IMR-90 (cell line): Measurements from ENCODE around the gene RAB12. TPM values are rescaled to one million over a fixed set of nuclear protein-coding genes. Genes with fewer than 3 reads are reported as not detected.

ENCODE experiments used
- ATAC-seq: fragments of 200-7000 bp; cut with Tn5 transposase; 2 replicates; pipeline ENCODE4 v1.9.1; 2020; ENCODE audit warnings: low read depth, mild to moderate bottlenecking, moderate library complexity
- BruUV-seq: library from RNA; stranded (reverse); fragments of 400-500 nt; replicated peaks from 2 replicates; lab custom pipeline; 2021; lab: Mats Ljungman, UMichigan
- CTCF ChIA-PET: fragments of 300-600 bp; formaldehyde crosslinking; extraction: SDS; loops from one replicate; lab custom pipeline; 2021; ENCODE audit warnings: antibody characterized with exemption; lab: Yijun Ruan, JAX
- POLR2A ChIA-PET: fragments of 300-600 bp; sonication (Branson Sonifier 250); formaldehyde crosslinking; loops from one replicate; lab custom pipeline; 2022; ENCODE audit warnings: antibody characterized with exemption; ENCODE audit not compliant: unreplicated experiment; lab: Charles Lee
- DNase-seq: peaks from one replicate; pipeline ENCODE4 v3.0.0; 2013
- H2AFZ ChIP-seq: replicated peaks from 2 replicates; pipeline ENCODE3; 2013; ENCODE audit warnings: low read length, mild to moderate bottlenecking; ENCODE audit not compliant: poor library complexity
- H2AK5ac ChIP-seq: 2 replicates; pipeline ENCODE4 v1.6.1; 2013; ENCODE audit warnings: low read depth, low read length, inconsistent platforms
- H2AK9ac ChIP-seq: replicated peaks from 2 replicates; pipeline ENCODE3; 2013; ENCODE audit warnings: mild to moderate bottlenecking, low read depth, low read length, moderate library complexity; ENCODE audit not compliant: poor library complexity
- H2BK120ac ChIP-seq: 2 replicates; pipeline ENCODE4 v1.6.1; 2013; ENCODE audit warnings: low read depth, low read length, inconsistent platforms
- H2BK15ac ChIP-seq: 3 replicates; pipeline ENCODE4 v1.6.1; 2013; ENCODE audit warnings: low read depth, low read length, inconsistent platforms
- H2BK20ac ChIP-seq: 2 replicates; pipeline ENCODE4 v1.6.1; 2013; ENCODE audit warnings: low read depth, mild to moderate bottlenecking, inconsistent platforms, low read length, moderate library complexity
- H2BK5ac ChIP-seq: 2 replicates; pipeline ENCODE4 v1.6.1; 2013; ENCODE audit warnings: mild to moderate bottlenecking, low read depth, low read length, inconsistent platforms; ENCODE audit not compliant: poor library complexity, severe bottlenecking
- H3K14ac ChIP-seq: replicated peaks from 2 replicates; pipeline ENCODE4 v1.6.1; 2013; ENCODE audit warnings: low read depth, low read length, inconsistent platforms
- H3K18ac ChIP-seq: 2 replicates; pipeline ENCODE4 v1.6.1; 2013; ENCODE audit warnings: low read depth, low read length, control low read depth
- H3K23ac ChIP-seq: 2 replicates; pipeline ENCODE4 v1.6.1; 2013; ENCODE audit warnings: low read depth, low read length, inconsistent platforms
- H3K27ac ChIP-seq: 2 replicates; pipeline ENCODE4 v1.5.1; 2013; ENCODE audit warnings: mild to moderate bottlenecking, control low read depth, low read length; ENCODE audit not compliant: insufficient read depth
- H3K27me3 ChIP-seq: 2 replicates; pipeline ENCODE4 v1.6.1; 2013; ENCODE audit warnings: low read length; ENCODE audit not compliant: control insufficient read depth, insufficient read depth
- H3K36me3 ChIP-seq: 2 replicates; pipeline ENCODE4 v1.6.1; 2013; ENCODE audit warnings: low read length, mixed read lengths; ENCODE audit not compliant: control insufficient read depth, insufficient read depth
- H3K4ac ChIP-seq: 2 replicates; pipeline ENCODE4 v1.6.1; 2013; ENCODE audit warnings: low read depth, low read length, inconsistent platforms
- H3K4me1 ChIP-seq: 2 replicates; pipeline ENCODE4 v1.6.1; 2013; ENCODE audit warnings: low read length, mixed read lengths; ENCODE audit not compliant: control insufficient read depth, insufficient read depth
- H3K4me2 ChIP-seq: 2 replicates; pipeline ENCODE4 v1.6.1; 2013; ENCODE audit warnings: low read depth, mild to moderate bottlenecking, control low read depth, low read length, moderate library complexity
- H3K4me3 ChIP-seq: 2 replicates; pipeline ENCODE4 v1.5.1; 2013; ENCODE audit warnings: low read depth, mild to moderate bottlenecking, control low read depth, low read length, moderate library complexity; ENCODE audit not compliant: insufficient read depth
- H3K56ac ChIP-seq: 2 replicates; pipeline ENCODE4 v1.6.1; 2013; ENCODE audit warnings: low read length, inconsistent platforms; ENCODE audit not compliant: insufficient read depth; ENCODE audit errors: extremely low read depth
- H3K79me1 ChIP-seq, 2 experiments: 2 replicates each; pipeline ENCODE4 v1.6.1; 2013; ENCODE audit warnings: low read length in 2 of 2, inconsistent platforms in 1 of 2, low read depth in 1 of 2
- H3K9ac ChIP-seq: 2 replicates; pipeline ENCODE4 v1.6.1; 2013; ENCODE audit warnings: low read depth, low read length, control low read depth
- H3K9me1 ChIP-seq: 2 replicates; pipeline ENCODE4 v1.6.1; 2013; ENCODE audit warnings: low read length, inconsistent platforms; ENCODE audit not compliant: insufficient read depth
- H3K9me3 ChIP-seq: 2 replicates; pipeline ENCODE4 v1.6.1; 2013; ENCODE audit warnings: low read length; ENCODE audit not compliant: control insufficient read depth, insufficient read depth
- H4K20me1 ChIP-seq: 2 replicates; pipeline ENCODE4 v1.6.1; 2013; ENCODE audit warnings: low read length, inconsistent platforms; ENCODE audit not compliant: insufficient read depth
- H4K5ac ChIP-seq: 2 replicates; pipeline ENCODE4 v1.6.1; 2013; ENCODE audit warnings: mild to moderate bottlenecking, low read depth, low read length, control low read depth
- H4K8ac ChIP-seq, 2 experiments: 2 replicates each; pipeline ENCODE4 v1.6.1; 2013; ENCODE audit warnings: low read depth in 2 of 2, low read length in 2 of 2, control low read depth in 1 of 2, inconsistent platforms in 1 of 2
- H4K91ac ChIP-seq: 2 replicates; pipeline ENCODE4 v1.6.1; 2013; ENCODE audit warnings: low read depth, low read length, inconsistent platforms; ENCODE audit not compliant: insufficient read depth
- BHLHE40 ChIP-seq: fragments of 150-350 bp; IDR thresholded peaks from 2 replicates; pipeline ENCODE4 v1.6.1; 2016; ENCODE audit warnings: mild to moderate bottlenecking, low read depth, low read length
- CEBPB ChIP-seq: IDR thresholded peaks from 2 replicates; pipeline ENCODE4 v1.6.1; 2012; ENCODE audit warnings: low read depth, low read length, improper control_type of control experiment
- CHD1 ChIP-seq: IDR thresholded peaks from 2 replicates; pipeline ENCODE4 v1.6.1; 2012; ENCODE audit warnings: low read depth, low read length, improper control_type of control experiment
- ELK1 ChIP-seq: fragments of 150-350 bp; IDR thresholded peaks from 2 replicates; pipeline ENCODE4 v1.6.1; 2016; ENCODE audit warnings: low read depth, mild to moderate bottlenecking, low read length, moderate library complexity, borderline replicate concordance
- FOS ChIP-seq: fragments of 150-350 bp; IDR thresholded peaks from 2 replicates; pipeline ENCODE4 v1.6.1; 2016; ENCODE audit warnings: low read depth, low read length
- MAFK ChIP-seq: IDR thresholded peaks from 2 replicates; pipeline ENCODE4 v1.6.1; 2012; ENCODE audit warnings: low read depth, low read length, improper control_type of control experiment
- MAZ ChIP-seq: IDR thresholded peaks from 2 replicates; pipeline ENCODE4 v1.6.1; 2012; ENCODE audit warnings: low read depth, mild to moderate bottlenecking, low read length, improper control_type of control experiment, moderate library complexity, borderline replicate concordance
- MXI1 ChIP-seq: IDR thresholded peaks from 2 replicates; pipeline ENCODE4 v1.6.1; 2012; ENCODE audit warnings: low read depth, mild to moderate bottlenecking, low read length, moderate library complexity, borderline replicate concordance
- NFE2L2 ChIP-seq: fragments of 150-350 bp; IDR thresholded peaks from 2 replicates; pipeline ENCODE4 v1.6.1; 2016; ENCODE audit warnings: low read depth, mild to moderate bottlenecking, low read length
- POLR2A ChIP-seq: IDR thresholded peaks from 2 replicates; pipeline ENCODE4 v1.6.1; 2012; ENCODE audit warnings: mild to moderate bottlenecking, low read depth, low read length
- RAD21 ChIP-seq: IDR thresholded peaks from 2 replicates; pipeline ENCODE4 v1.6.1; 2012; ENCODE audit warnings: low read length, improper control_type of control experiment
- RCOR1 ChIP-seq: IDR thresholded peaks from 2 replicates; pipeline ENCODE4 v1.6.1; 2012; ENCODE audit warnings: mild to moderate bottlenecking, low read length, improper control_type of control experiment; ENCODE audit not compliant: insufficient replicate concordance
- RFX5 ChIP-seq: IDR thresholded peaks from 2 replicates; pipeline ENCODE4 v1.8.0; 2012; ENCODE audit warnings: low read depth, mild to moderate bottlenecking, low read length, moderate library complexity
- SMC3 ChIP-seq: fragments of 150-350 bp; IDR thresholded peaks from 2 replicates; pipeline ENCODE4 v1.6.1; 2016; ENCODE audit warnings: low read depth, mild to moderate bottlenecking, antibody characterized with exemption, low read length, moderate library complexity
- WGBS, 2 experiments: methylation state at CpG; one replicate each; pipeline versions ENCODE4 v1.1.5 to v1.1.7; 2013; ENCODE audit warnings: missing lambda C conversion rate in 2 of 2; ENCODE audit not compliant: insufficient read length in 1 of 2; ENCODE audit errors: extremely low coverage in 2 of 2; 5-methylcytosine and 5-hydroxymethylcytosine counted together
- dilution Hi-C: fragments of 300-500 bp; cut with HindIII; formaldehyde crosslinking; loops from one replicate; pipeline ENCODE4 v1.14.3; 2018; ENCODE audit warnings: low sequenced_read_pairs; ENCODE audit not compliant: unreplicated experiment
- in situ Hi-C: fragments of 300-500 bp; cut with MboI; formaldehyde crosslinking; loops from 3 replicates; pipeline ENCODE4 v1.14.3; 2019; ENCODE audit warnings: low sequenced_read_pairs, inconsistent platforms, mixed read lengths
- intact Hi-C: fragments of 100-400 bp; cut with micrococcal nuclease; formaldehyde crosslinking; loops from 2 replicates; pipeline ENCODE4 v1.10.0; 2022
- polyA plus RNA-seq, 3 experiments: library from polyadenylated mRNA; depleted of rRNA; stranded (reverse); fragments of >200 nt; gene quantifications; 2 replicates each; pipeline ENCODE4 v1.2.3, GENCODE V29; 2012; ENCODE audit warnings: low replicate concordance in 1 of 3
- total RNA-seq: library from RNA; depleted of rRNA; stranded (reverse); fragments of >200 nt; gene quantifications from 2 replicates; pipeline ENCODE4 v1.2.3, GENCODE V29; 2012
- TF ChIP-seq, protein P1 (sequence below): conservative IDR thresholded peaks from 2 replicates; pipeline ENCODE4 v1.5.1; 2012; ENCODE audit warnings: mild to moderate bottlenecking, low read depth, low read length, improper control_type of control experiment
- TF ChIP-seq, protein P2 (sequence below): fragments of 150-350 bp; IDR thresholded peaks from 2 replicates; pipeline ENCODE4 v1.6.1; 2017; ENCODE audit warnings: mild to moderate bottlenecking, antibody characterized with exemption, low read length, low read depth

Gene RAB12
- total and polyA plus RNA-seq, 2 of the 4 experiments (the other 2 are of a cell fraction) = 14.9 to 19.2 TPM

DNA sequence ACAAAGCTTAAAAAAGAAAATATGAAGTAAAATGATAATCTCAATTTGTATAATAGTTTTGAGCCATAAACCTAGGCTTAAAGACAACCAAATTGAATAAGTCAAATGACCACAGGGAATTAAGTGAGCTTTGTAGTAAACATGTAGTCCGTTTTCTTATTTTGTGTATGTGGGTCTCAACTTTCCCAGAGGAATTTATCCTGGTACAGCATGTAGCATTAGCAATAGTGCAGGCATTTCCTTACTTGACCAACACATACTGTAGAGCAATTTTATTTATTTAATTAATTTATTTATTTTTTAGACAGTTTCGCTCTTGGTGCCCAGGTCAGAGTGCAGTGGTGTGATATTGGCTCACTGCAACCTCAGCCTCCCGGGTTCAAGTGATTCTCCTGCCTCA lies 58.6 kb downstream of the RAB12 start:
- in situ Hi-C loops (no loop called here), intact Hi-C loops (no loop called here), dilution Hi-C loops (no loop called here)
- Histone ChIP-seq H2AK9ac (no peak overlapping the region), H3K79me1 (peaks cover 0 to 11% of the 10 kb centered on the region in 2 experiments; a peak in 1 of 4 replicates), H3K14ac (no peak overlapping the region), H3K4me1 (peaks cover 11% of the 10 kb centered on the region), H2AK5ac (no peak overlapping the region), H3K56ac (no peak overlapping the region), H3K9ac (no peak overlapping the region), H3K23ac (no peak overlapping the region), H2BK120ac (peak overlapping the region; percentile 86; the same call in 1 of the 2 replicates), H4K91ac (no peak overlapping the region), H4K8ac (no peak overlapping the region; a peak in 1 of 4 replicates), H3K36me3 (no peaks in the 10 kb centered on the region), H3K4me3 (no peak overlapping the region), H2BK20ac (no peak overlapping the region), H3K4ac (no peak overlapping the region), H4K5ac (no peak overlapping the region), H2AFZ (no peak overlapping the region), H3K9me1 (peaks cover 21% of the 10 kb centered on the region), H3K27me3 (no peaks in the 10 kb centered on the region), H3K9me3 (no peaks in the 10 kb centered on the region), H4K20me1 (no peaks in the 10 kb centered on the region; the same call in 1 of the 2 replicates), H2BK15ac (0 out of 3 replicates have a peak overlapping the region, but pooled peaks have one; percentile 79), H3K4me2 (no peak overlapping the region), H3K18ac (no peak overlapping the region; the same call in 1 of the 2 replicates), H2BK5ac (peak overlapping the region; percentile 68), H3K27ac (no peak overlapping the region)
- peak; percentile 46 for ATAC-seq
- ChIA-PET CTCF (no interaction called here), POLR2A (no interaction called here)
- TF ChIP-seq RCOR1 (no peak), CEBPB (no peak), ELK1 (no peak), POLR2A (no peak), FOS (no peak), CHD1 (no peak), SMC3 (no peak), RFX5 (no peak), NFE2L2 (no peak), MAZ (no peak), MAFK (no peak), MXI1 (no peak), BHLHE40 (no peak), RAD21 (no peak)
- TF ChIP-seq, protein P1, sequence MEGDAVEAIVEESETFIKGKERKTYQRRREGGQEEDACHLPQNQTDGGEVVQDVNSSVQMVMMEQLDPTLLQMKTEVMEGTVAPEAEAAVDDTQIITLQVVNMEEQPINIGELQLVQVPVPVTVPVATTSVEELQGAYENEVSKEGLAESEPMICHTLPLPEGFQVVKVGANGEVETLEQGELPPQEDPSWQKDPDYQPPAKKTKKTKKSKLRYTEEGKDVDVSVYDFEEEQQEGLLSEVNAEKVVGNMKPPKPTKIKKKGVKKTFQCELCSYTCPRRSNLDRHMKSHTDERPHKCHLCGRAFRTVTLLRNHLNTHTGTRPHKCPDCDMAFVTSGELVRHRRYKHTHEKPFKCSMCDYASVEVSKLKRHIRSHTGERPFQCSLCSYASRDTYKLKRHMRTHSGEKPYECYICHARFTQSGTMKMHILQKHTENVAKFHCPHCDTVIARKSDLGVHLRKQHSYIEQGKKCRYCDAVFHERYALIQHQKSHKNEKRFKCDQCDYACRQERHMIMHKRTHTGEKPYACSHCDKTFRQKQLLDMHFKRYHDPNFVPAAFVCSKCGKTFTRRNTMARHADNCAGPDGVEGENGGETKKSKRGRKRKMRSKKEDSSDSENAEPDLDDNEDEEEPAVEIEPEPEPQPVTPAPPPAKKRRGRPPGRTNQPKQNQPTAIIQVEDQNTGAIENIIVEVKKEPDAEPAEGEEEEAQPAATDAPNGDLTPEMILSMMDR = no peak
- TF ChIP-seq, protein P2, sequence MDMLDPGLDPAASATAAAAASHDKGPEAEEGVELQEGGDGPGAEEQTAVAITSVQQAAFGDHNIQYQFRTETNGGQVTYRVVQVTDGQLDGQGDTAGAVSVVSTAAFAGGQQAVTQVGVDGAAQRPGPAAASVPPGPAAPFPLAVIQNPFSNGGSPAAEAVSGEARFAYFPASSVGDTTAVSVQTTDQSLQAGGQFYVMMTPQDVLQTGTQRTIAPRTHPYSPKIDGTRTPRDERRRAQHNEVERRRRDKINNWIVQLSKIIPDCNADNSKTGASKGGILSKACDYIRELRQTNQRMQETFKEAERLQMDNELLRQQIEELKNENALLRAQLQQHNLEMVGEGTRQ = no peak
- no TSS peak for BruUV-seq
- peak; percentile 72 for DNase-seq
- 78% methylated on average over 1 of the region's 3 CpGs; no CpG with 5 or more reads in 1 of the 2 experiments for WGBS, 2 experiments
